Activated naive CD4-positive, alpha-beta T cell treated with anti-CD3 and anti-CD28 coated beads, Interleukin-2, amount 50 U/mL, for 72 hours (primary cell): ENCODE measurements around the gene ELMO1. TPM values are rescaled to one million over a fixed set of nuclear protein-coding genes. Genes with fewer than 3 reads are reported as not detected.
A peak's percentile ranks its signal among the peaks of the same experiment; 100 is the strongest.

Experiments used
- ATAC-seq, 2 donors: fragments of 150-1000 bp; cut with Tn5 transposase; 2 replicates each; pipeline ENCODE4 v1.10.0; 2021; ENCODE audit warnings: mild to moderate bottlenecking in 2 of 2, moderate library complexity in 2 of 2
- DNase-seq, 2 donors: peaks; one replicate each; pipeline ENCODE4 v3.0.0; 2021 to 2022; ENCODE audit warnings: low spot score in 2 of 2
- H3K27ac Mint-ChIP-seq, 2 donors: one replicate each; pipeline ENCODE4 v1.8.0; 2022; ENCODE audit warnings: mild to moderate bottlenecking in 2 of 2, mixed read lengths in 2 of 2
- H3K36me3 Mint-ChIP-seq, 2 donors: one replicate each; pipeline ENCODE4 v1.8.0; 2022; ENCODE audit warnings: mixed read lengths in 2 of 2
- H3K9me3 Mint-ChIP-seq, 2 donors: one replicate each; pipeline ENCODE4 v1.8.0; 2022; ENCODE audit warnings: mixed read lengths in 2 of 2
- total RNA-seq, 2 donors: library from RNA; stranded (reverse); gene quantifications; one replicate each; pipeline ENCODE4 v1.2.3, GENCODE V29; 2022

The ELMO1 gene
- total RNA-seq, 2 donors from 2014 or later: 137 to 167 TPM

GRCh38 chr7:36870625-36871354 is 577.9 kb downstream of the ELMO1 start:
- H3K9me3 Mint-ChIP-seq: no peaks in the 10 kb centered on the region
- peak in 1 of 2 donors; percentile 34 for ATAC-seq
- DNase-seq: no peak
- H3K36me3 Mint-ChIP-seq: peaks cover 44 to 58% of the 10 kb centered on the region in 2 donors
- H3K27ac Mint-ChIP-seq: peak overlapping the region; percentile 21 to 37

GRCh38 chr7:36868727-36869411 is 579.8 kb downstream of the ELMO1 start:
- no peak for ATAC-seq
- Mint-ChIP-seq H3K36me3 (peaks cover 48 to 61% of the 10 kb centered on the region in 2 donors), H3K27ac (no peak overlapping the region), H3K9me3 (no peaks in the 10 kb centered on the region)
- no peak for DNase-seq

- peaks cover 64 to 82% of the 10 kb centered on the region in 2 donors for H3K36me3 Mint-ChIP-seq
- ATAC-seq: no peak
- H3K9me3 Mint-ChIP-seq: no peaks in the 10 kb centered on the region
- peak overlapping the region in 1 of 2 donors; percentile 73 for H3K27ac Mint-ChIP-seq
- no peak for DNase-seq
These were observed 583.6 kb downstream of the ELMO1 start for GRCh38 chr7:36865019-36865418.

GRCh38 chr7:36863901-36864701 is 584.6 kb downstream of the ELMO1 start:
- Mint-ChIP-seq H3K27ac (peak overlapping the region; percentile 73), H3K9me3 (no peaks in the 10 kb centered on the region), H3K36me3 (peaks cover 64 to 83% of the 10 kb centered on the region in 2 donors)
- no peak for DNase-seq
- peak in 1 of 2 donors; percentile 26 for ATAC-seq

- ATAC-seq (no peak), DNase-seq (no peak)
- Mint-ChIP-seq H3K27ac (no peak overlapping the region), H3K9me3 (no peaks in the 10 kb centered on the region), H3K36me3 (peaks cover 67 to 83% of the 10 kb centered on the region in 2 donors)
These were observed 585.8 kb downstream of the ELMO1 start for GRCh38 chr7:36862771-36863261.

GRCh38 chr7:36861656-36862055 is 587.0 kb downstream of the ELMO1 start:
- Mint-ChIP-seq H3K27ac (peak overlapping the region in 1 of 2 donors; percentile 84), H3K36me3 (peaks cover 59 to 76% of the 10 kb centered on the region in 2 donors), H3K9me3 (no peaks in the 10 kb centered on the region)
- ATAC-seq (no peak), DNase-seq (no peak)

GRCh38 chr7:36860681-36861080 is 588.0 kb downstream of the ELMO1 start:
- Mint-ChIP-seq H3K36me3 (peaks cover 55 to 78% of the 10 kb centered on the region in 2 donors), H3K9me3 (no peaks in the 10 kb centered on the region), H3K27ac (no peak overlapping the region)
- DNase-seq: no peak
- no peak for ATAC-seq

- peak overlapping the region in 1 of 2 donors; percentile 17 for H3K27ac Mint-ChIP-seq
- H3K9me3 Mint-ChIP-seq: peaks cover 11 to 21% of the 10 kb centered on the region in 2 donors
- no peak for DNase-seq
- ATAC-seq: no peak
- peaks cover 45 to 85% of the 10 kb centered on the region in 2 donors for H3K36me3 Mint-ChIP-seq
These were observed 593.3 kb downstream of the ELMO1 start for GRCh38 chr7:36855330-36855729.

GRCh38 chr7:36854652-36855051 is 594.0 kb downstream of the ELMO1 start:
- Mint-ChIP-seq H3K9me3 (peaks cover 13 to 21% of the 10 kb centered on the region in 2 donors), H3K27ac (peak overlapping the region; percentile 17 to 32), H3K36me3 (peaks cover 38 to 78% of the 10 kb centered on the region in 2 donors)
- no peak for DNase-seq
- no peak for ATAC-seq

GRCh38 chr7:36852931-36853330 is 595.7 kb downstream of the ELMO1 start:
- peaks cover 17 to 25% of the 10 kb centered on the region in 2 donors for H3K9me3 Mint-ChIP-seq
- peak overlapping the region in 1 of 2 donors; percentile 75 for H3K27ac Mint-ChIP-seq
- no peak for ATAC-seq
- H3K36me3 Mint-ChIP-seq: peaks cover 32 to 66% of the 10 kb centered on the region in 2 donors
- DNase-seq: no peak

GRCh38 chr7:36852017-36852416 is 596.6 kb downstream of the ELMO1 start:
- H3K36me3 Mint-ChIP-seq: peaks cover 34 to 66% of the 10 kb centered on the region in 2 donors
- H3K9me3 Mint-ChIP-seq: peaks cover 20 to 29% of the 10 kb centered on the region in 2 donors
- peak; percentile 72 to 88 for ATAC-seq
- peak overlapping the region; percentile 71 to 87 for H3K27ac Mint-ChIP-seq
- no peak for DNase-seq

GRCh38 chr7:36851382-36851781 is 597.3 kb downstream of the ELMO1 start:
- peaks cover 20 to 32% of the 10 kb centered on the region in 2 donors for H3K9me3 Mint-ChIP-seq
- peak; percentile 68 to 71 for ATAC-seq
- peak overlapping the region; percentile 71 to 87 for H3K27ac Mint-ChIP-seq
- peaks cover 34 to 73% of the 10 kb centered on the region in 2 donors for H3K36me3 Mint-ChIP-seq
- DNase-seq: no peak

- Mint-ChIP-seq H3K27ac (no peak overlapping the region), H3K36me3 (peaks cover 20 to 48% of the 10 kb centered on the region in 2 donors), H3K9me3 (peaks cover 23 to 36% of the 10 kb centered on the region in 2 donors)
- ATAC-seq: no peak
- no peak for DNase-seq
These were observed 600.7 kb downstream of the ELMO1 start for GRCh38 chr7:36847946-36848345.

- no peak for ATAC-seq
- Mint-ChIP-seq H3K36me3 (peaks cover 7 to 22% of the 10 kb centered on the region in 2 donors), H3K9me3 (peaks cover 10 to 22% of the 10 kb centered on the region in 2 donors), H3K27ac (no peak overlapping the region)
- no peak for DNase-seq
These were observed 604.3 kb downstream of the ELMO1 start for GRCh38 chr7:36844374-36844773.

GRCh38 chr7:36840904-36841303 is 607.8 kb downstream of the ELMO1 start:
- ATAC-seq (peak in 1 of 2 donors; percentile 32), DNase-seq (no peak)
- H3K9me3 Mint-ChIP-seq: peaks cover 4 to 15% of the 10 kb centered on the region in 2 donors
- H3K27ac Mint-ChIP-seq: no peak overlapping the region
- peaks cover 3 to 5% of the 10 kb centered on the region in 2 donors for H3K36me3 Mint-ChIP-seq

- no peak for DNase-seq
- Mint-ChIP-seq H3K9me3 (peaks cover 4 to 23% of the 10 kb centered on the region in 2 donors), H3K27ac (no peak overlapping the region), H3K36me3 (peaks cover 0 to 11% of the 10 kb centered on the region in 2 donors)
- peak in 1 of 2 donors; percentile 24 for ATAC-seq
These were observed 609.9 kb downstream of the ELMO1 start for GRCh38 chr7:36838616-36839225.
